ENCODE results near the gene PRPF6. TPM values are rescaled to one million over a fixed set of nuclear protein-coding genes. Genes with fewer than 3 reads are reported as not detected.
A peak's percentile ranks its signal among the peaks of the same experiment; 100 is the strongest.
"Not testable (repeated sequence)": the region's sequence is repeated elsewhere in the genome, so short reads cannot be mapped to it uniquely, and the experiment has no call there.

PRPF6 gene
- total RNA-seq, 1 donor from 2014 or later = 79.6 TPM

GRCh38 chr20:63960654-63961621 lies 20.0 kb upstream of the PRPF6 start:
- not testable (repeated sequence) for DNase-seq

- DNase-seq = no peak
These were observed 19.1 kb upstream of the PRPF6 start for GRCh38 chr20:63961664-63962425.

GRCh38 chr20:63962426-63963347 lies 18.2 kb upstream of the PRPF6 start:
- no peak for DNase-seq

DNA sequence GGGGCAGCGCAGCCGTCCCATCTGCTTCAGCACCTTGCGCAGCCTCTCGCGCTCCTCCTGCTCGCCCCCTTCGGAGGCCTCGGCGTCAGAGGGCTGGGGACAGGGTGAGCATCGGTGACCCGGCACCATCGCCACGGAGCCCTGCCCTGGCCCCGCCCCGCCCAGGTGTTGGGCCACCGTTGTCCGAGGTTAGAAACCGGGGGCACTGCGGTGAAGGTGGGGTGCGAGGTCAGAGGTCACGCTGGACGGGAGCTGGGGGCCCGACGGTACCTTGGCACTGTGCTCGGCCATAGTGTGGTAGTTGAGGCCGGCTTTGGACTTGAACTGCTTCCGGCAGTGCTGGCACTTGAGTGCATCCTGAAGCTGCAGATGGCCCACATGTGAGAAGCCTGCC lies 17.6 kb upstream of the PRPF6 start:
- DNase-seq = no peak

DNA sequence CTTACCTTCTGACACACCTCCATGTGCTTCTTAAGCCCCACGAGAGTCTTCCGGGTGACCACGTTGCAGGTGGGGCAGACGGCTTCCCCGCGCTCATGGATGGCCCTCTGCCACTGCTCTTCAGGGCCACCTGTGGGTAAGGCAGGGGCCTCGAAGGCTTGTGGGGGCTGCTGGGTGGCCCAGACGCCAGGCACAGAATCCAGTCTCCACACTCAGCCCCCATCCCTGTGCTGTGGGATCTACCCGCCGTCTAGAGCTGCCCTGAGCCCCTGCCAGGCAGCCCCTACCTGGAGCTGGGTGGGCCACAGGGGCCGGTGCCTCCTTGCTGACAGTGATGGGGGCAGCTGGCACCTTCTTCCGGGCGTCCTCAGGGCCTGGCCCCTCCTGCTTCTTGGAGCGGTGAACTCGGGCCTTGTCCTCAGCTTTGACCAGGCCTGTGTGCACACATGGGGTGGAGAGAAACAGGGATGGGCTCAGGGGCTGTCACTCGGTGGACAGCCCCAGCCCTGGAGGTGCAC lies 17.1 kb upstream of the PRPF6 start:
- no peak for DNase-seq

GRCh38 chr20:63964412-63964811 lies 16.5 kb upstream of the PRPF6 start:
- DNase-seq = no peak

- no peak for DNase-seq
These were observed 14.6 kb upstream of the PRPF6 start for GRCh38 chr20:63966172-63966943.

DNA sequence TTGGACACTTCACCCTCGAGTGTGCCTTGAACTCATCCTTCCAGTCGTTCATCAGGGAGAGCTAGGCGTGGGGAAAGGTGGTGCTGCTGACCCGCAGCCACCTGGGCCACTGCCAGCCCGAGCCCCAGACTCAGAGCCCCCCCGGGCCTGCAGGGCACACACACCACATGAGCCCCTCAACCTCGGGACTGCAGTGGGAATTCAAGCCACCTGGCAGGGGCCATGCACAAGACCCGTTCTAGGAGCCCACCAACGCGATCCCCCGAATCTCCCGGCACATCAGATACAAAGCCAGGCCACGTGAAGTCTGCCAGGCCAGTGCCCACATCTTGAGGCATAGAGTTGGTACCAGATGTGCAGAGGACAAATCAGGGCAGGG lies 14.0 kb upstream of the PRPF6 start:
- no peak for DNase-seq

- no peak for DNase-seq
These were observed 13.4 kb upstream of the PRPF6 start for GRCh38 chr20:63967330-63968135.

- no peak for DNase-seq
These were observed 12.6 kb upstream of the PRPF6 start for GRCh38 chr20:63968136-63968927.

DNA sequence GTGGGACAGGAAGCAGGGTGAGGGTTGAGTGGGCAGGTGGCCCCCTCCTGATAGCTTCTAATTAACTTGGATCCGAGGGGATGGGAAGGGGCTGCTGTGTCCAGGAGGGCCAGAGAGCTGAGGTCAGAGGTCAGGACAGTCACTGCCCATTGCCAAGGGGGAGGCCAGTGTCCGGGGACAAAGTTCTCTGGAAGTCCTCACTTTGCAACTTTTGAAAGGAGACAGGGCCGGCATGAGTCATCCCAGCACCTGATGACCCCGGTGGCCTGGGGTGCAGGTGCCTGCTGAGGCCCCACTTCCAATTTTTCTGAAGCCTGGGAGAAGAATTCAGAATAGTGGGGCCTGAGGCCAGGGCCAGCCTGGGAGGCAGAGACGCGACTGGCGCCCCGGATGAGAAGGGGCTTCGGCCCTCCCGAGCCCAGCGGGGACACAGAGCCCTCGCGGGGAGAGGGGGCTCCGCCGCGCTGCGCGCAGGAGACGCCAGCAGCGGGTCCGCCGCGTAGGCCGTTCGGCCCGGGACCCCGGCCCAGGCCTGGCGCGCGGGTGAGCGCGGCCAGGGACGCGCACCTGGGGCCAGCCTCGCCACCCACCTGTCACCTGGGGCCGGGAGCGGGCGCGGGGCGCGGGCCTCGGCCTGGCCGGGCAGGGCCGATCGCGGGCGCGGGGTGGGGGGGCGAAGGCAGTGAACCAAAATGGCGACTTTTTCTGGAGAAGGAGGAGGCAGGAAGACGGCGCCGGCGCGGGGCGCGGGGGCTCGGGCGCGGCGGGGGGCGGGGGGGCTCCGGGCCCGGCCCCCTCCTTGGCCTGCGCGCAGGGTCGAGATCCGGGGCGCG lies 11.8 kb upstream of the PRPF6 start:
- DNase-seq = no peak

GRCh38 chr20:63969838-63970713 lies 10.9 kb upstream of the PRPF6 start, which contains the start of gene ZNF512B:
Gene ZNF512B, minus strand, starts transcription at chr20:63969930. Its CDS starts 1,980 bp downstream, at chr20:63967950.
- DNase-seq = peak; percentile 73

DNA sequence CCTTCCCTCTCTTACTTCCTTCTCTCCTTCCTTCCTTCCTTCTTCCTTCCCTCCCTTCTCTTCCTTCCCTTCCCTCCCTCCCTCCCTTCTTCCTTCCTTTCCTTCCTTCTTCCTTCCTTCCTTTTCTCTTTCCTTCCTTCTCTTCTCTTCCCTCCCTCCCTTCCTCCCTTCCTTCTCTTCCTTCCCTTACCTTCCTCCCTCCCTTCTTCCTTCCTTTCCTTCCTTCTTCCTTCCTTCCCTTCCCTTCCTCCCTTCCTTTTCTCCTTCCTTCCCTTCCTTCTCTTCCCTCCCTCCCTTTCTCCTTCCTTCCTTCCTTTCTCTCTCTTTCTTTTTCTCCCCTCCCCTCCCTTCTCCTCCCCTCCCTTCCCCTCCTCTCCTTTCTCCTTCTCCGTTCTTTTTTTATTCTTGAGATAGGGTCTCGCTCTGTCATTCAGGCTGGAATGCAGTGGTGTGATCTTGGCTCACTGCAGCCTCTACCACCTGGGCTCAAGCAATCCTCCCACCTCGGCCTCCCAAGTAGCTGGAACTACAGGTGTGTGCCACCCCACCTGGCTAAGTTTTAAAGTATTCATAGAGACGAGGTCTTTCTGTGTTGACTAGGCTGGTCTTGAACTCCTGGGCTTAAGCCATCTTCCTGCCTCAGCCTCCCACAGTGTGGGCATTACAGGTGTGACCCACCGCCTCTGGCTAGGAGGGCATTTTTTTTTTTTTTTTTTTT lies 10.1 kb upstream of the PRPF6 start:
- DNase-seq = no peak

DNA sequence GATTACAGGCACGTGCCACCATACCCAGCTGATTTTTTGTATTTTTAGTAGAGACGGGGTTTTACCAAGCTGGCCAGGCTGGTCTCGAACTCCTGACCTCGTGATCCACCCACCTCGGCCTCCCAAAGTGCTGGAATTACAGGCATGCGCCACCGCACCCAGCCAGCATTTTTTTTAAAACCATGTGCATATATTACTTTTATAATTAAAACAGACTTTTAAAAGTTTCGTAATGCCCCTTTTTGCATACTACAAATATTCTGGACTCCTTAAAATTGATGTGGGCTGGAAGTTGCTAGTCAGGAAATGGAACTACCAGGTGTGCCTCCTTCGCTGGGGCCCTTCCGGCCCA lies 9.0 kb upstream of the PRPF6 start:
- DNase-seq = not testable (repeated sequence)

GRCh38 chr20:63972312-63973159 lies 8.4 kb upstream of the PRPF6 start:
- peak; percentile 85 for DNase-seq

- no peak for DNase-seq
These were observed 7.8 kb upstream of the PRPF6 start for GRCh38 chr20:63973160-63973479.

Data from dermis blood vessel endothelial cell (primary cell).